Measurements from ENCODE around the gene PITX3. TPM values are rescaled to one million over a fixed set of nuclear protein-coding genes. Genes with fewer than 3 reads are reported as not detected.

The PITX3 gene
- total RNA-seq, 1 experiment from 2014 or later: 0.81 TPM

DNA sequence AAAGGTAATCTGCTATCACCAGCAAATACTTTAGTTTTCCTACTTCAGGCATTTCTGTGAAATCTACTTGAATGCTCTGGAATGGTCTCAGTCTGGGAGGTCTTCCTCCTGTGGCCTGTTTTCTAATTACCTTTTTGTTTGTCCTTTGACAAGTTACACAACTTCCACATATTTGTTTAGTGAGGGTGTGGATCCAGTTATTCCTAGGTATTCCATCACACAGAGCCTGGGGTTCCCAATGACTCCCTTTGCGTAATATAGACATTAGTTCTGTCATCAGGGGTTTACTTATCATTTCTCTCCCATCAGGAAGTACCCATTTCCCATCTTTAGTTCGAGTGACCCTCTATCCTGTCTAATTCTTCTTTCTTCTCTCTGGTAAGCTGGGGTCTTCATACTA, 43.3 kb downstream of the PITX3 start:
- ATAC-seq (no peak), DNase-seq (ENCODE audit: low spot score) (no peak)
- H3K4me1 Mint-ChIP-seq: no peaks in the 10 kb centered on the region
- POLR2A ChIA-PET: no interaction called here
- CTCF ChIA-PET: no interaction called here
- peaks cover 50% of the 10 kb centered on the region for H3K27me3 Mint-ChIP-seq (ENCODE audit: low read depth)
- H3K36me3 Mint-ChIP-seq: peaks cover 16% of the 10 kb centered on the region
- H3K9me3 Mint-ChIP-seq: peaks cover 57% of the 10 kb centered on the region
- no peak overlapping the region for H3K4me3 Mint-ChIP-seq
- H3K27ac Mint-ChIP-seq: no peak overlapping the region
- TF ChIP-seq ZNF138 (CRISPR knock-in tag; conservative IDR thresholded peaks at IDR 0.05): no peak

DNA sequence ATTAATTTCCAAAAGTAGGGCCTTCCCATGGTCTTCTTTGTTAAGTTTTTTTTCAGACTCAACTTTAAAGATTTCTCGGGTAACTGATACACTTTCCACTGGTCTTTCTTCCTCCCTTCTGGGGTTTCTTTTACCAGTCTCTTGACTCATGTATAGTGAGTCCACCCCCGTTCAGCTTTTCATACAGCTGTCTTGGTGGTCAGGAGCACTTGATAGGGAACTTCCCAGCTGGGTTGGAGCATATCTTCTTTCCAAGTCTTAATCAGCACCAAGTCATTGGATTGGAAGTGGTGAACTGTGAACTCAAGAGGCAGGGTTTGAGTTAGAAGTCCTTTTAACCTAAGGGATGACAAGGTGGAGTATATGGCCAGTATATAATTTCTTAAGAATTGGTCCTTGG, 44.4 kb downstream of the PITX3 start:
- no peak for ATAC-seq
- no peak for DNase-seq (ENCODE audit: low spot score)
- H3K27me3 Mint-ChIP-seq (ENCODE audit: low read depth): peaks cover 44% of the 10 kb centered on the region
- H3K4me3 Mint-ChIP-seq: no peak overlapping the region
- peaks cover 9% of the 10 kb centered on the region for H3K36me3 Mint-ChIP-seq
- no peak overlapping the region for H3K27ac Mint-ChIP-seq
- TF ChIP-seq NR2C2 (CRISPR knock-in tag; IDR thresholded peaks at IDR 0.05) (no peak), NR1H2 (CRISPR knock-in tag; IDR thresholded peaks at IDR 0.05) (no peak), SOX15 (CRISPR knock-in tag; IDR thresholded peaks at IDR 0.05) (no peak)
- TF ChIP-seq, protein P1, sequence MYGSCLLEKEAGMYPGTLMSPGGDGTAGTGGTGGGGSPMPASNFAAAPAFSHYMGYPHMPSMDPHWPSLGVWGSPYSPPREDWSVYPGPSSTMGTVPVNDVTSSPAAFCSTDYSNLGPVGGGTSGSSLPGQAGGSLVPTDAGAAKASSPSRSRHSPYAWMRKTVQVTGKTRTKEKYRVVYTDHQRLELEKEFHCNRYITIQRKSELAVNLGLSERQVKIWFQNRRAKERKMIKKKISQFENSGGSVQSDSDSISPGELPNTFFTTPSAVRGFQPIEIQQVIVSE (CRISPR knock-in tag; IDR thresholded peaks at IDR 0.05; ENCODE audit: borderline replicate concordance): no peak
- TF ChIP-seq, protein P2, sequence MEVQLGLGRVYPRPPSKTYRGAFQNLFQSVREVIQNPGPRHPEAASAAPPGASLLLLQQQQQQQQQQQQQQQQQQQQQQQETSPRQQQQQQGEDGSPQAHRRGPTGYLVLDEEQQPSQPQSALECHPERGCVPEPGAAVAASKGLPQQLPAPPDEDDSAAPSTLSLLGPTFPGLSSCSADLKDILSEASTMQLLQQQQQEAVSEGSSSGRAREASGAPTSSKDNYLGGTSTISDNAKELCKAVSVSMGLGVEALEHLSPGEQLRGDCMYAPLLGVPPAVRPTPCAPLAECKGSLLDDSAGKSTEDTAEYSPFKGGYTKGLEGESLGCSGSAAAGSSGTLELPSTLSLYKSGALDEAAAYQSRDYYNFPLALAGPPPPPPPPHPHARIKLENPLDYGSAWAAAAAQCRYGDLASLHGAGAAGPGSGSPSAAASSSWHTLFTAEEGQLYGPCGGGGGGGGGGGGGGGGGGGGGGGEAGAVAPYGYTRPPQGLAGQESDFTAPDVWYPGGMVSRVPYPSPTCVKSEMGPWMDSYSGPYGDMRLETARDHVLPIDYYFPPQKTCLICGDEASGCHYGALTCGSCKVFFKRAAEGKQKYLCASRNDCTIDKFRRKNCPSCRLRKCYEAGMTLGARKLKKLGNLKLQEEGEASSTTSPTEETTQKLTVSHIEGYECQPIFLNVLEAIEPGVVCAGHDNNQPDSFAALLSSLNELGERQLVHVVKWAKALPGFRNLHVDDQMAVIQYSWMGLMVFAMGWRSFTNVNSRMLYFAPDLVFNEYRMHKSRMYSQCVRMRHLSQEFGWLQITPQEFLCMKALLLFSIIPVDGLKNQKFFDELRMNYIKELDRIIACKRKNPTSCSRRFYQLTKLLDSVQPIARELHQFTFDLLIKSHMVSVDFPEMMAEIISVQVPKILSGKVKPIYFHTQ (CRISPR knock-in tag; IDR thresholded peaks at IDR 0.05): no peak
- TF ChIP-seq, protein P3, sequence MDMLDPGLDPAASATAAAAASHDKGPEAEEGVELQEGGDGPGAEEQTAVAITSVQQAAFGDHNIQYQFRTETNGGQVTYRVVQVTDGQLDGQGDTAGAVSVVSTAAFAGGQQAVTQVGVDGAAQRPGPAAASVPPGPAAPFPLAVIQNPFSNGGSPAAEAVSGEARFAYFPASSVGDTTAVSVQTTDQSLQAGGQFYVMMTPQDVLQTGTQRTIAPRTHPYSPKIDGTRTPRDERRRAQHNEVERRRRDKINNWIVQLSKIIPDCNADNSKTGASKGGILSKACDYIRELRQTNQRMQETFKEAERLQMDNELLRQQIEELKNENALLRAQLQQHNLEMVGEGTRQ (CRISPR knock-in tag; IDR thresholded peaks at IDR 0.05): no peak
- H3K4me1 Mint-ChIP-seq: no peaks in the 10 kb centered on the region
- CTCF ChIA-PET: no interaction called here
- H3K9me3 Mint-ChIP-seq: peaks cover 57% of the 10 kb centered on the region
- POLR2A ChIA-PET: no interaction called here

DNA sequence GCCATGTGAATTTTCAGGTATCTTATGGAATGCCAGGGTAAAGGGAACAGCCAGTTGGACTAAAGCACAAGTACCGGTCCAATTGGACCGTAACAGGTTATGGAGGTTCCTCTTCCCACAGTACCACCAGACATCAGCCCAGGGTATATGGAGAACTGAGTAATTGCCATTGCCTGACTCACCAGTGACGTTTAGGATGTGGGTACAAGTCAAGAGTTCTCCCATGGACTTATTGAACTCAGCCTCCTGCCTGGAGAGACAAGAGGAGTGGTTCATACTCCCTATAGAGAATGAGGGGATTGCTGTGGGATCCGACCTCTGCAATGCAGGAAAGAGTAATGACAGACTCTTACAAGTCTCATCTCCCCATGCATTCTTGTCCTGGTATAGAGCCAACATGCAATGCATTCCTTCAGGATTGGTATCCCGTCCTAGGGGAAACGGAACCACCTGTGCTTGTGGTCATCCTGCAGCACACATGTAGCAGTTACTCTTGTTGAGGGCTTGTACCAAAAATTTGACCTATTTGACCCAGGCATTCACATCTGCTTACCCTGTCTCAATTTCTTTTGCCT, 45.9 kb downstream of the PITX3 start:
- no peak overlapping the region for H3K27ac Mint-ChIP-seq
- peaks cover 53% of the 10 kb centered on the region for H3K9me3 Mint-ChIP-seq
- ChIA-PET CTCF (no interaction called here), POLR2A (no interaction called here)
- peaks cover 11% of the 10 kb centered on the region for H3K36me3 Mint-ChIP-seq
- peaks cover 46% of the 10 kb centered on the region for H3K27me3 Mint-ChIP-seq (ENCODE audit: low read depth)
- H3K4me1 Mint-ChIP-seq: no peaks in the 10 kb centered on the region
- DNase-seq (ENCODE audit: low spot score): no peak
- H3K4me3 Mint-ChIP-seq: no peak overlapping the region
- TF ChIP-seq, protein P4, sequence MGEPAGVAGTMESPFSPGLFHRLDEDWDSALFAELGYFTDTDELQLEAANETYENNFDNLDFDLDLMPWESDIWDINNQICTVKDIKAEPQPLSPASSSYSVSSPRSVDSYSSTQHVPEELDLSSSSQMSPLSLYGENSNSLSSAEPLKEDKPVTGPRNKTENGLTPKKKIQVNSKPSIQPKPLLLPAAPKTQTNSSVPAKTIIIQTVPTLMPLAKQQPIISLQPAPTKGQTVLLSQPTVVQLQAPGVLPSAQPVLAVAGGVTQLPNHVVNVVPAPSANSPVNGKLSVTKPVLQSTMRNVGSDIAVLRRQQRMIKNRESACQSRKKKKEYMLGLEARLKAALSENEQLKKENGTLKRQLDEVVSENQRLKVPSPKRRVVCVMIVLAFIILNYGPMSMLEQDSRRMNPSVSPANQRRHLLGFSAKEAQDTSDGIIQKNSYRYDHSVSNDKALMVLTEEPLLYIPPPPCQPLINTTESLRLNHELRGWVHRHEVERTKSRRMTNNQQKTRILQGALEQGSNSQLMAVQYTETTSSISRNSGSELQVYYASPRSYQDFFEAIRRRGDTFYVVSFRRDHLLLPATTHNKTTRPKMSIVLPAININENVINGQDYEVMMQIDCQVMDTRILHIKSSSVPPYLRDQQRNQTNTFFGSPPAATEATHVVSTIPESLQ (CRISPR knock-in tag; IDR thresholded peaks at IDR 0.05): no peak
- no peak for ATAC-seq

DNA sequence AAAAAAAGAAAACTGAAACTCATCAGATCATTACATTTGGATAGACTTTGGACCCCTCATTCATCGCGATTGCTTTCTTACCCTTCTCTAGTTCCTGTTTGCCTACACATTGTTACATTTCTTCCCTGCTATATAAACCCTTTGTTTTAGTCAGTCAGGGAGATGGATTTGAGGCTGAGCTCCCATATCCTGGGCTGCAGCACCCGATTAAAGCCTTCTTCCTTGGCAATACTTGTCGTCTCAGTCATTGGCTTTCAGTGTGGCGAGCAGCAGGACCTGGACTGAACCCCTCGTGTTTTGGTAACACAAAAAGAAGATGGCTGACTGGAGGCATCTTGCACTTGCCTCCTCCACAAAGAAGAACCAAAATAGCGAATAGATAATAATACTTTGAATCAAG, 49.4 kb downstream of the PITX3 start:
- POLR2A ChIA-PET: no interaction called here
- Mint-ChIP-seq H3K27ac (no peak overlapping the region), H3K4me1 (no peaks in the 10 kb centered on the region), H3K9me3 (peaks cover 49% of the 10 kb centered on the region), H3K4me3 (no peak overlapping the region), H3K27me3 (ENCODE audit: low read depth) (peaks cover 33% of the 10 kb centered on the region), H3K36me3 (peaks cover 11% of the 10 kb centered on the region)
- ATAC-seq: no peak
- no peak for DNase-seq (ENCODE audit: low spot score)
- CTCF ChIA-PET: no interaction called here
- no peak for TF ChIP-seq ZNF416 (CRISPR knock-in tag; IDR thresholded peaks at IDR 0.05)
- TF ChIP-seq, protein P5, sequence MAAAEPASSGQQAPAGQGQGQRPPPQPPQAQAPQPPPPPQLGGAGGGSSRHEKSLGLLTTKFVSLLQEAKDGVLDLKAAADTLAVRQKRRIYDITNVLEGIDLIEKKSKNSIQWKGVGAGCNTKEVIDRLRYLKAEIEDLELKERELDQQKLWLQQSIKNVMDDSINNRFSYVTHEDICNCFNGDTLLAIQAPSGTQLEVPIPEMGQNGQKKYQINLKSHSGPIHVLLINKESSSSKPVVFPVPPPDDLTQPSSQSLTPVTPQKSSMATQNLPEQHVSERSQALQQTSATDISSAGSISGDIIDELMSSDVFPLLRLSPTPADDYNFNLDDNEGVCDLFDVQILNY (CRISPR knock-in tag; IDR thresholded peaks at IDR 0.05): no peak
- no peak for TF ChIP-seq RORB (CRISPR knock-in tag; IDR thresholded peaks at IDR 0.05)
- TF ChIP-seq, protein P1 (CRISPR knock-in tag; IDR thresholded peaks at IDR 0.05; ENCODE audit: borderline replicate concordance): no peak
- no peak for TF ChIP-seq CBFB (CRISPR knock-in tag; IDR thresholded peaks at IDR 0.05; ENCODE audit: low read depth)
- TF ChIP-seq FOXK1 (CRISPR knock-in tag; IDR thresholded peaks at IDR 0.05): no peak
- TF ChIP-seq, protein P6, sequence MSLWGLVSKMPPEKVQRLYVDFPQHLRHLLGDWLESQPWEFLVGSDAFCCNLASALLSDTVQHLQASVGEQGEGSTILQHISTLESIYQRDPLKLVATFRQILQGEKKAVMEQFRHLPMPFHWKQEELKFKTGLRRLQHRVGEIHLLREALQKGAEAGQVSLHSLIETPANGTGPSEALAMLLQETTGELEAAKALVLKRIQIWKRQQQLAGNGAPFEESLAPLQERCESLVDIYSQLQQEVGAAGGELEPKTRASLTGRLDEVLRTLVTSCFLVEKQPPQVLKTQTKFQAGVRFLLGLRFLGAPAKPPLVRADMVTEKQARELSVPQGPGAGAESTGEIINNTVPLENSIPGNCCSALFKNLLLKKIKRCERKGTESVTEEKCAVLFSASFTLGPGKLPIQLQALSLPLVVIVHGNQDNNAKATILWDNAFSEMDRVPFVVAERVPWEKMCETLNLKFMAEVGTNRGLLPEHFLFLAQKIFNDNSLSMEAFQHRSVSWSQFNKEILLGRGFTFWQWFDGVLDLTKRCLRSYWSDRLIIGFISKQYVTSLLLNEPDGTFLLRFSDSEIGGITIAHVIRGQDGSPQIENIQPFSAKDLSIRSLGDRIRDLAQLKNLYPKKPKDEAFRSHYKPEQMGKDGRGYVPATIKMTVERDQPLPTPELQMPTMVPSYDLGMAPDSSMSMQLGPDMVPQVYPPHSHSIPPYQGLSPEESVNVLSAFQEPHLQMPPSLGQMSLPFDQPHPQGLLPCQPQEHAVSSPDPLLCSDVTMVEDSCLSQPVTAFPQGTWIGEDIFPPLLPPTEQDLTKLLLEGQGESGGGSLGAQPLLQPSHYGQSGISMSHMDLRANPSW (CRISPR knock-in tag; conservative IDR thresholded peaks at IDR 0.05; ENCODE audit: low read depth): no peak
- no peak for TF ChIP-seq ZNF121 (CRISPR knock-in tag; IDR thresholded peaks at IDR 0.05)
- no peak for TF ChIP-seq HMGA2 (CRISPR knock-in tag; IDR thresholded peaks at IDR 0.05)
